G401.6 (cell line): ENCODE results near the gene CEP112.

Source experiments
- FAIRE-seq: peaks from 2 replicates; lab custom pipeline; 2012; peaks lifted over from hg19 to GRCh38; lab: Jason Lieb, UNC

Gene CEP112

GRCh38 chr17:65633146-65633881 is 558.6 kb downstream of the CEP112 start:
- no peak for FAIRE-seq

GRCh38 chr17:65630502-65630901 is 561.4 kb downstream of the CEP112 start:
- FAIRE-seq = no peak

- no peak for FAIRE-seq
Measured at GRCh38 chr17:65629234-65629690, 562.7 kb downstream of the CEP112 start.

GRCh38 chr17:65628644-65629036 is 563.3 kb downstream of the CEP112 start:
- FAIRE-seq = no peak

GRCh38 chr17:65627891-65628643 is 563.9 kb downstream of the CEP112 start:
- no peak for FAIRE-seq

- no peak for FAIRE-seq
Measured at GRCh38 chr17:65627108-65627507, 564.8 kb downstream of the CEP112 start.

GRCh38 chr17:65626451-65626850 is 565.5 kb downstream of the CEP112 start:
- FAIRE-seq = no peak

- FAIRE-seq = no peak
Measured at GRCh38 chr17:65618516-65618915, 573.4 kb downstream of the CEP112 start.

GRCh38 chr17:65617496-65617895 is 574.4 kb downstream of the CEP112 start:
- no peak for FAIRE-seq

GRCh38 chr17:65609749-65610148 is 582.2 kb downstream of the CEP112 start:
- FAIRE-seq = no peak

GRCh38 chr17:65609286-65609685 is 582.6 kb downstream of the CEP112 start:
- FAIRE-seq = no peak

- FAIRE-seq = no peak
Measured at GRCh38 chr17:65604070-65604469, 587.9 kb downstream of the CEP112 start.

GRCh38 chr17:65601881-65602280 is 590.1 kb downstream of the CEP112 start:
- FAIRE-seq = no peak

GRCh38 chr17:65601145-65601544 is 590.8 kb downstream of the CEP112 start:
- no peak for FAIRE-seq

- FAIRE-seq = no peak
Measured at GRCh38 chr17:65600518-65600917, 591.4 kb downstream of the CEP112 start.

GRCh38 chr17:65599650-65600049 is 592.3 kb downstream of the CEP112 start:
- no peak for FAIRE-seq

GRCh38 chr17:65598746-65599145 is 593.2 kb downstream of the CEP112 start:
- no peak for FAIRE-seq

- no peak for FAIRE-seq
Measured at GRCh38 chr17:65595071-65595656, 596.8 kb downstream of the CEP112 start.

- no peak for FAIRE-seq
Measured at GRCh38 chr17:65593855-65594845, 597.8 kb downstream of the CEP112 start.

- FAIRE-seq = no peak
Measured at GRCh38 chr17:65593092-65593854, 598.7 kb downstream of the CEP112 start.
